Fibroblast of lung (primary cell): ENCODE measurements around the gene RDH11. TPM values are rescaled to one million over a fixed set of nuclear protein-coding genes. Genes with fewer than 3 reads are reported as not detected.
"Not testable (repeated sequence)": the region's sequence is repeated elsewhere in the genome, so short reads cannot be mapped to it uniquely, and the experiment has no call there.

Experiments used
- DNase-seq, 2 donors: peaks; one replicate each; pipeline versions ENCODE4 v3.0.0 to v3.0.0-alpha.2; 2010; ENCODE audit warnings: low read depth in 2 of 2
- H2AFZ ChIP-seq: 2 replicates; pipeline ENCODE4 v1.5.1; 2012; ENCODE audit warnings: low read length, control low read depth, inconsistent platforms
- H3K27ac ChIP-seq: 2 replicates; pipeline ENCODE4 v1.5.1; 2011; ENCODE audit warnings: low read length, control low read depth; ENCODE audit not compliant: insufficient read depth
- H3K27me3 ChIP-seq: 2 replicates; pipeline ENCODE4 v1.5.1; 2011; ENCODE audit warnings: mild to moderate bottlenecking, low read length; ENCODE audit not compliant: control insufficient read depth, insufficient read depth
- H3K36me3 ChIP-seq: 2 replicates; pipeline ENCODE4 v1.5.1; 2011; ENCODE audit warnings: low read length; ENCODE audit not compliant: control insufficient read depth, insufficient read depth
- H3K4me1 ChIP-seq: 2 replicates; pipeline ENCODE4 v1.5.1; 2011; ENCODE audit warnings: low read length; ENCODE audit not compliant: control insufficient read depth, insufficient read depth; ENCODE audit errors: extremely low read depth
- H3K4me2 ChIP-seq: 2 replicates; pipeline ENCODE4 v1.5.1; 2011; ENCODE audit warnings: low read length, control low read depth; ENCODE audit not compliant: insufficient read depth; ENCODE audit errors: extremely low read depth
- H3K4me3 ChIP-seq, 4 experiments: fragments of 200-600 bp in 1 of 4; sonication (generic) in 1 of 4; replicated peaks in 1 of 4; 2 replicates each; pipeline ENCODE4 v1.5.1; 2011 to 2016; ENCODE audit warnings: low read length in 4 of 4, low read depth in 3 of 4, mild to moderate bottlenecking in 3 of 4, control low read depth in 2 of 4, inconsistent platforms in 1 of 4, mixed read lengths in 1 of 4; ENCODE audit not compliant: insufficient read depth in 1 of 4; ENCODE audit errors: control extremely low read depth in 1 of 4
- H3K79me2 ChIP-seq: 2 replicates; pipeline ENCODE4 v1.5.1; 2012; ENCODE audit warnings: mild to moderate bottlenecking, low read length, inconsistent platforms; ENCODE audit not compliant: control insufficient read depth, insufficient read depth
- H3K9ac ChIP-seq: 2 replicates; pipeline ENCODE4 v1.5.1; 2011; ENCODE audit warnings: mild to moderate bottlenecking, low read length, control low read depth; ENCODE audit not compliant: insufficient read depth
- H3K9me3 ChIP-seq: 2 replicates; pipeline ENCODE4 v1.5.1; 2012; ENCODE audit warnings: low read depth, low read length; ENCODE audit not compliant: control insufficient read depth, insufficient read depth
- H4K20me1 ChIP-seq: 2 replicates; pipeline ENCODE4 v1.5.1; 2011; ENCODE audit warnings: low read length; ENCODE audit not compliant: control insufficient read depth, insufficient read depth; ENCODE audit errors: extremely low read depth
- CTCF ChIP-seq, 2 donors: IDR thresholded peaks in 1 of 2; conservative IDR thresholded peaks in 1 of 2; 1 replicate in 1 of 2; 2 replicates in 1 of 2; pipeline ENCODE4 v1.5.1; 2011 to 2012; ENCODE audit warnings: low read length in 2 of 2, control low read depth in 1 of 2, inconsistent platforms in 1 of 2, low read depth in 1 of 2, mild to moderate bottlenecking in 1 of 2
- EZH2 ChIP-seq: IDR thresholded peaks from 2 replicates; pipeline ENCODE4 v1.5.1; 2012; ENCODE audit warnings: low read length, control low read depth, mild to moderate bottlenecking; ENCODE audit errors: missing control alignments
- polyA plus RNA-seq, 2 donors: library from polyadenylated mRNA; depleted of rRNA in 1 of 2; stranded (reverse) in 1 of 2; unstranded in 1 of 2; fragments of >200 nt; gene quantifications; 2 replicates each; pipeline ENCODE4 v1.2.1, GENCODE V29; 2011 to 2012; ENCODE audit warnings: missing spikeins in 1 of 2
- total RNA-seq: library from RNA; depleted of rRNA; stranded (reverse); fragments of >200 nt; gene quantifications from 2 replicates; pipeline ENCODE4 v1.2.1, GENCODE V29; 2014

The RDH11 gene
- total and polyA plus RNA-seq, 2 donors (not counting 1 experiment from before 2014, with no cell fraction given): 151 to 174 TPM

- H3K9me3 ChIP-seq: no peaks in the 10 kb centered on the region
- H3K79me2 ChIP-seq: no peaks in the 10 kb centered on the region
- TF ChIP-seq EZH2 (no peak), CTCF (conservative IDR thresholded peaks at IDR 0.05 in 1 of 2, IDR thresholded peaks at IDR 0.05 in 1 of 2; ENCODE audit: low read depth in 1 of 2, low read length in 2 of 2) (no peak)
- H2AFZ ChIP-seq: no peak overlapping the region
- no peak overlapping the region for H3K9ac ChIP-seq
- peaks cover 8% of the 10 kb centered on the region for H3K27me3 ChIP-seq
- H3K4me2 ChIP-seq: no peak overlapping the region
- DNase-seq: no peak
- H3K4me3 ChIP-seq: no peak overlapping the region
- no peaks in the 10 kb centered on the region for H3K36me3 ChIP-seq
- H3K27ac ChIP-seq: no peak overlapping the region
- H3K4me1 ChIP-seq: no peaks in the 10 kb centered on the region
- H4K20me1 ChIP-seq: no peaks in the 10 kb centered on the region
Measured at GRCh38 chr14:67717048-67717447, 21.5 kb upstream of the RDH11 start.

GRCh38 chr14:67710209-67710608, 14.6 kb upstream of the RDH11 start:
- Histone ChIP-seq H3K4me2 (no peak overlapping the region), H3K27ac (no peak overlapping the region), H3K9ac (no peak overlapping the region), H3K4me3 (no peak overlapping the region), H3K9me3 (no peaks in the 10 kb centered on the region), H3K79me2 (no peaks in the 10 kb centered on the region), H3K36me3 (no peaks in the 10 kb centered on the region), H3K27me3 (peaks cover 2% of the 10 kb centered on the region), H4K20me1 (no peaks in the 10 kb centered on the region), H3K4me1 (no peaks in the 10 kb centered on the region), H2AFZ (no peak overlapping the region)
- no peak for DNase-seq
- TF ChIP-seq EZH2 (no peak), CTCF (conservative IDR thresholded peaks at IDR 0.05 in 1 of 2, IDR thresholded peaks at IDR 0.05 in 1 of 2; ENCODE audit: low read depth in 1 of 2, low read length in 2 of 2) (no peak)

- not testable (repeated sequence) for H3K79me2 ChIP-seq, H3K4me2 ChIP-seq, H3K4me3 ChIP-seq, H3K9me3 ChIP-seq, H3K27me3 ChIP-seq, H3K27ac ChIP-seq, H3K4me1 ChIP-seq, DNase-seq, H3K36me3 ChIP-seq, H2AFZ ChIP-seq, H4K20me1 ChIP-seq, H3K9ac ChIP-seq
Measured at GRCh38 chr14:67709796-67710195, 14.2 kb upstream of the RDH11 start.

- H3K4me2 ChIP-seq, DNase-seq, H3K9me3 ChIP-seq, H4K20me1 ChIP-seq, H3K4me1 ChIP-seq, H3K27ac ChIP-seq, H3K27me3 ChIP-seq, H3K9ac ChIP-seq, H3K36me3 ChIP-seq, H3K4me3 ChIP-seq, H3K79me2 ChIP-seq, H2AFZ ChIP-seq: not testable (repeated sequence)
Measured at GRCh38 chr14:67709346-67709745, 13.8 kb upstream of the RDH11 start.
